Esophagus muscularis mucosa (tissue), 3 donors: ENCODE data around the gene ANXA10.

Experiments
- CTCF ChIP-seq, 3 experiments: fragments of 200-600 bp in 2 of 3; fragments of 450-650 bp in 1 of 3; sonication (generic) in 2 of 3; IDR thresholded peaks; one replicate each; pipeline ENCODE4 v1.5.1; 2017 to 2019; ENCODE audit warnings: antibody characterized with exemption in 3 of 3, mild to moderate bottlenecking in 2 of 3, moderate library complexity in 1 of 3
- POLR2A ChIP-seq: fragments of 450-650 bp; IDR thresholded peaks from one replicate; pipeline ENCODE4 v1.6.1; 2017; ENCODE audit warnings: antibody characterized with exemption, moderate library complexity, mild to moderate bottlenecking, low read depth
- POLR2AphosphoS5 ChIP-seq, 2 donors: sonication (generic); formaldehyde crosslinking; IDR thresholded peaks; one replicate each; pipeline ENCODE4 v1.6.1; 2017; ENCODE audit warnings: antibody characterized with exemption in 2 of 2

GRCh38 chr4:168221301-168221700, 129.0 kb downstream of the ANXA10 start:
- TF ChIP-seq CTCF (IDR thresholded peaks at IDR 0.05) (no peak), POLR2A (no peak), POLR2AphosphoS5 (IDR thresholded peaks at IDR 0.05) (no peak)
